H9 (cell line): ENCODE results near the gene SNRNP200. TPM values are rescaled to one million over a fixed set of nuclear protein-coding genes. Genes with fewer than 3 reads are reported as not detected.

Experiments
- DNase-seq: peaks from one replicate; pipeline ENCODE4 v3.0.0-alpha.2; 2017
- H2AFZ ChIP-seq: one replicate; pipeline ENCODE4 v1.6.1; 2013; ENCODE audit warnings: mild to moderate bottlenecking, low read length, control low read depth, moderate library complexity
- H2AK5ac ChIP-seq: 2 replicates; pipeline ENCODE4 v1.6.1; 2013; ENCODE audit warnings: low read length, control low read depth, mixed read lengths; ENCODE audit not compliant: insufficient read length
- H2BK120ac ChIP-seq: one replicate; pipeline ENCODE4 v1.6.1; 2013; ENCODE audit warnings: low read depth, mild to moderate bottlenecking, low read length, control low read depth, inconsistent platforms; ENCODE audit not compliant: poor library complexity, severe bottlenecking
- H2BK12ac ChIP-seq: 2 replicates; pipeline ENCODE4 v1.6.1; 2013; ENCODE audit warnings: low read length, control low read depth, mixed read lengths, low read depth; ENCODE audit not compliant: insufficient read length
- H2BK15ac ChIP-seq: 2 replicates; pipeline ENCODE4 v1.6.1; 2013; ENCODE audit warnings: low read depth, low read length, control low read depth
- H2BK20ac ChIP-seq: one replicate; pipeline ENCODE4 v1.6.1; 2013; ENCODE audit warnings: low read depth, mild to moderate bottlenecking, low read length, control low read depth, inconsistent platforms; ENCODE audit not compliant: poor library complexity, severe bottlenecking
- H2BK5ac ChIP-seq: 2 replicates; pipeline ENCODE4 v1.6.1; 2013; ENCODE audit warnings: low read length, control low read depth, mixed read lengths; ENCODE audit not compliant: insufficient read length
- H3K14ac ChIP-seq: 2 replicates; pipeline ENCODE4 v1.6.1; 2013; ENCODE audit warnings: low read length, control low read depth; ENCODE audit not compliant: insufficient read depth
- H3K18ac ChIP-seq: 2 replicates; pipeline ENCODE4 v1.6.1; 2013; ENCODE audit warnings: low read depth, mild to moderate bottlenecking, mixed read lengths, low read length, control low read depth; ENCODE audit not compliant: insufficient read length
- H3K23ac ChIP-seq: 2 replicates; pipeline ENCODE4 v1.6.1; 2013; ENCODE audit warnings: low read length, control low read depth, mixed read lengths, low read depth; ENCODE audit not compliant: insufficient read length
- H3K23me2 ChIP-seq: 2 replicates; pipeline ENCODE4 v1.6.1; 2013; ENCODE audit warnings: low read depth, mild to moderate bottlenecking, mixed read lengths, low read length, control low read depth; ENCODE audit not compliant: insufficient read length, poor library complexity, severe bottlenecking
- H3K27ac ChIP-seq: 2 replicates; pipeline ENCODE4 v1.5.1; 2013; ENCODE audit warnings: low read length, control low read depth, mixed read lengths, low read depth; ENCODE audit not compliant: insufficient read length
- H3K27me3 ChIP-seq: 2 replicates; pipeline ENCODE4 v1.6.1; 2013; ENCODE audit warnings: low read length, control low read depth, inconsistent platforms; ENCODE audit not compliant: insufficient read depth
- H3K4ac ChIP-seq: 2 replicates; pipeline ENCODE4 v1.6.1; 2013; ENCODE audit warnings: low read depth, mild to moderate bottlenecking, control low read depth, inconsistent platforms, low read length, moderate library complexity
- H3K4me1 ChIP-seq: 2 replicates; pipeline ENCODE4 v1.6.1; 2013; ENCODE audit warnings: low read length, control low read depth, inconsistent platforms; ENCODE audit not compliant: insufficient read depth
- H3K4me2 ChIP-seq: 2 replicates; pipeline ENCODE4 v1.6.1; 2013; ENCODE audit warnings: low read length, control low read depth, mixed read lengths; ENCODE audit not compliant: insufficient read length, insufficient read depth
- H3K56ac ChIP-seq: 2 replicates; pipeline ENCODE4 v1.6.1; 2013; ENCODE audit warnings: low read depth, mild to moderate bottlenecking, mixed read lengths, low read length, control low read depth; ENCODE audit not compliant: insufficient read length
- H3K79me1 ChIP-seq: 2 replicates; pipeline ENCODE4 v1.6.1; 2013; ENCODE audit warnings: low read depth, mild to moderate bottlenecking, moderate library complexity, low read length, control low read depth, inconsistent platforms; ENCODE audit not compliant: insufficient read depth, poor library complexity, severe bottlenecking
- H3K79me2 ChIP-seq: 2 replicates; pipeline ENCODE4 v1.6.1; 2013; ENCODE audit warnings: low read length, control low read depth, inconsistent platforms; ENCODE audit not compliant: insufficient read depth
- H3K9ac ChIP-seq: 2 replicates; pipeline ENCODE4 v1.6.1; 2013; ENCODE audit warnings: low read length, control low read depth, mixed read lengths; ENCODE audit not compliant: insufficient read length; ENCODE audit errors: extremely low read depth
- H3K9me3 ChIP-seq: one replicate; pipeline ENCODE4 v1.6.1; 2013; ENCODE audit warnings: low read depth, low read length, inconsistent platforms; ENCODE audit not compliant: control insufficient read depth
- H3T11ph ChIP-seq: one replicate; pipeline ENCODE4 v1.6.1; 2013; ENCODE audit warnings: mild to moderate bottlenecking, low read length, control low read depth, inconsistent platforms
- H4K20me1 ChIP-seq: one replicate; pipeline ENCODE4 v1.6.1; 2013; ENCODE audit not compliant: control insufficient read depth, insufficient read length, insufficient read depth
- H4K5ac ChIP-seq: 2 replicates; pipeline ENCODE4 v1.6.1; 2013; ENCODE audit warnings: low read depth, mild to moderate bottlenecking, mixed read lengths, low read length, control low read depth; ENCODE audit not compliant: insufficient read length
- H4K8ac ChIP-seq: replicated peaks from 2 replicates; pipeline ENCODE4 v1.6.1; 2013; ENCODE audit warnings: low read length, control low read depth, mixed read lengths, low read depth; ENCODE audit not compliant: insufficient read length
- H4K91ac ChIP-seq: 2 replicates; pipeline ENCODE4 v1.6.1; 2013; ENCODE audit warnings: low read depth, mild to moderate bottlenecking, moderate library complexity, mixed read lengths, low read length, control low read depth; ENCODE audit not compliant: insufficient read length
- H3K27ac Mint-ChIP-seq, 3 experiments: 2 replicates in 2 of 3; 3 replicates in 1 of 3; pipeline ENCODE4 v1.8.0; 2020 to 2021; ENCODE audit warnings: mixed read lengths in 3 of 3, mild to moderate bottlenecking in 1 of 3, moderate library complexity in 1 of 3
- H3K27me3 Mint-ChIP-seq: 2 replicates; pipeline ENCODE4 v1.8.0; 2021; ENCODE audit warnings: low read depth, mild to moderate bottlenecking, moderate library complexity, mixed read lengths
- H3K36me3 Mint-ChIP-seq, 3 experiments: 2 replicates in 2 of 3; 3 replicates in 1 of 3; pipeline ENCODE4 v1.8.0; 2020 to 2021; ENCODE audit warnings: low read depth in 3 of 3, mixed read lengths in 3 of 3; ENCODE audit not compliant: insufficient read depth in 1 of 3
- H3K4me1 Mint-ChIP-seq, 2 experiments: 2 replicates each; pipeline ENCODE4 v1.8.0; 2020; ENCODE audit warnings: mixed read lengths in 2 of 2
- H3K4me3 Mint-ChIP-seq, 2 experiments: 2 replicates in 1 of 2; 3 replicates in 1 of 2; pipeline ENCODE4 v1.8.0; 2020 to 2021; ENCODE audit warnings: mild to moderate bottlenecking in 2 of 2, mixed read lengths in 2 of 2, moderate library complexity in 1 of 2
- H3K9me3 Mint-ChIP-seq, 2 experiments: 2 replicates in 1 of 2; 3 replicates in 1 of 2; pipeline ENCODE4 v1.8.0; 2020; ENCODE audit warnings: mild to moderate bottlenecking in 2 of 2, mixed read lengths in 2 of 2, moderate library complexity in 1 of 2
- WGBS: extraction: QIAGEN DNeasy Blood & Tissue Kit; methylation state at CpG from one replicate; pipeline ENCODE4 v1.1.7; 2013; ENCODE audit warnings: missing lambda C conversion rate, low lambda C conversion rate, mixed read lengths; ENCODE audit not compliant: insufficient read length; ENCODE audit errors: extremely low coverage; 5-methylcytosine and 5-hydroxymethylcytosine counted together
- total RNA-seq: library from RNA; stranded (reverse); gene quantifications from 2 replicates; pipeline ENCODE4 v1.2.1, GENCODE V29; 2021
- TF ChIP-seq, protein P1 (sequence below): fragments of 200-600 bp; sonication (generic); conservative IDR thresholded peaks from 3 replicates; pipeline ENCODE4 v1.8.0; 2021; ENCODE audit warnings: antibody characterized with exemption, mild to moderate bottlenecking

The SNRNP200 gene
- total RNA-seq, 1 experiment from 2014 or later: 215 TPM

DNA sequence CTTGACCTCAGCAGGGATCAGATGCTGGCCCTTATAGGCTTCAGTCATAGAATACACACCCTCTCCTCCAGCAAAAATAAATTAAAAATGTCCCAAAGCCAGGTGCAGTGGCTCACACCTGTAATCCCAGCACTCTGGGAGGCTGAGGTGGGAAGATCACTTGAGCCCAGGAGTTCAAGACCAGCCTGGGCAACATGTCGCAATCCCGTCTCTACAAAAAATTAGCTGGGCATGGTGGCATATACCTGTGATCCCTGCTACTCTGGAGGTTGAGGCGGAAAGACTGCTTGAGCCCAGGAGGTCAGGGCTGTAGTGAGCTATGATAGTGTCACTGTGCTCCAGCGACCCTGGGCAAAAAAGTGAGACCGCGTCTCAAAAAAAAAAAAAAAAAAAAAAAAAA lies 24.5 kb upstream of the SNRNP200 start:
- Histone ChIP-seq H3K23ac (no peak overlapping the region), H2BK15ac (no peak overlapping the region), H3K14ac (no peak overlapping the region), H3K23me2 (no peaks in the 10 kb centered on the region), H3K27ac (no peak overlapping the region), H2BK12ac (no peak overlapping the region), H2AK5ac (no peak overlapping the region), H3K56ac (no peak overlapping the region), H3K79me1 (no peaks in the 10 kb centered on the region), H3K4ac (no peak overlapping the region), H3K18ac (no peak overlapping the region), H3K4me1 (no peaks in the 10 kb centered on the region), H3K9ac (no peak overlapping the region), H3K79me2 (no peaks in the 10 kb centered on the region), H2AFZ (no peak overlapping the region), H3T11ph (no peak overlapping the region), H2BK5ac (no peak overlapping the region), H4K5ac (no peak overlapping the region), H2BK20ac (no peak overlapping the region), H4K8ac (no peak overlapping the region), H3K9me3 (no peaks in the 10 kb centered on the region), H4K20me1 (no peaks in the 10 kb centered on the region), H2BK120ac (no peak overlapping the region), H3K27me3 (no peaks in the 10 kb centered on the region), H3K4me2 (no peak overlapping the region), H4K91ac (no peak overlapping the region)
- peaks cover 22 to 25% (median 23%) of the 10 kb centered on the region in 3 experiments for H3K36me3 Mint-ChIP-seq
- H3K4me3 Mint-ChIP-seq: no peak overlapping the region
- TF ChIP-seq, protein P1, sequence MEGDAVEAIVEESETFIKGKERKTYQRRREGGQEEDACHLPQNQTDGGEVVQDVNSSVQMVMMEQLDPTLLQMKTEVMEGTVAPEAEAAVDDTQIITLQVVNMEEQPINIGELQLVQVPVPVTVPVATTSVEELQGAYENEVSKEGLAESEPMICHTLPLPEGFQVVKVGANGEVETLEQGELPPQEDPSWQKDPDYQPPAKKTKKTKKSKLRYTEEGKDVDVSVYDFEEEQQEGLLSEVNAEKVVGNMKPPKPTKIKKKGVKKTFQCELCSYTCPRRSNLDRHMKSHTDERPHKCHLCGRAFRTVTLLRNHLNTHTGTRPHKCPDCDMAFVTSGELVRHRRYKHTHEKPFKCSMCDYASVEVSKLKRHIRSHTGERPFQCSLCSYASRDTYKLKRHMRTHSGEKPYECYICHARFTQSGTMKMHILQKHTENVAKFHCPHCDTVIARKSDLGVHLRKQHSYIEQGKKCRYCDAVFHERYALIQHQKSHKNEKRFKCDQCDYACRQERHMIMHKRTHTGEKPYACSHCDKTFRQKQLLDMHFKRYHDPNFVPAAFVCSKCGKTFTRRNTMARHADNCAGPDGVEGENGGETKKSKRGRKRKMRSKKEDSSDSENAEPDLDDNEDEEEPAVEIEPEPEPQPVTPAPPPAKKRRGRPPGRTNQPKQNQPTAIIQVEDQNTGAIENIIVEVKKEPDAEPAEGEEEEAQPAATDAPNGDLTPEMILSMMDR: no peak
- no peaks in the 10 kb centered on the region for H3K9me3 Mint-ChIP-seq
- H3K27me3 Mint-ChIP-seq: peaks cover 7% of the 10 kb centered on the region
- no peak overlapping the region for H3K27ac Mint-ChIP-seq
- DNase-seq: no peak
- peaks cover 8 to 15% of the 10 kb centered on the region in 2 experiments for H3K4me1 Mint-ChIP-seq
- no CpG with 5 or more reads among the region's 6 CpGs for WGBS
